Vein endothelial cell (primary cell): ENCODE results near the gene ZNF668. TPM values are rescaled to one million over a fixed set of nuclear protein-coding genes. Genes with fewer than 3 reads are reported as not detected.

Source experiments
- total RNA-seq: library from RNA; depleted of rRNA; stranded (reverse); fragments of >200 nt; gene quantifications from 2 replicates; pipeline ENCODE4 v1.2.3, GENCODE V29; 2012

The ZNF668 gene
- total RNA-seq, result 12.4 and 16.0 TPM in 2 replicates

GRCh38 chr16:31073970-31074813 is at the start of gene ZNF668, which contains the start of gene ZNF646:
ZNF668 (minus strand) TSS chr16:31074240; CDS start chr16:31064459, 9,781 bp downstream.
ZNF646 (plus strand) TSS chr16:31074422; CDS start chr16:31076325, 1,903 bp downstream.

GRCh38 chr16:31117384-31118222 is 43.6 kb upstream of the ZNF668 start, which contains the start of gene KAT8:
KAT8 (plus strand) TSS chr16:31117664; CDS start chr16:31117682, 18 bp downstream.

DNA sequence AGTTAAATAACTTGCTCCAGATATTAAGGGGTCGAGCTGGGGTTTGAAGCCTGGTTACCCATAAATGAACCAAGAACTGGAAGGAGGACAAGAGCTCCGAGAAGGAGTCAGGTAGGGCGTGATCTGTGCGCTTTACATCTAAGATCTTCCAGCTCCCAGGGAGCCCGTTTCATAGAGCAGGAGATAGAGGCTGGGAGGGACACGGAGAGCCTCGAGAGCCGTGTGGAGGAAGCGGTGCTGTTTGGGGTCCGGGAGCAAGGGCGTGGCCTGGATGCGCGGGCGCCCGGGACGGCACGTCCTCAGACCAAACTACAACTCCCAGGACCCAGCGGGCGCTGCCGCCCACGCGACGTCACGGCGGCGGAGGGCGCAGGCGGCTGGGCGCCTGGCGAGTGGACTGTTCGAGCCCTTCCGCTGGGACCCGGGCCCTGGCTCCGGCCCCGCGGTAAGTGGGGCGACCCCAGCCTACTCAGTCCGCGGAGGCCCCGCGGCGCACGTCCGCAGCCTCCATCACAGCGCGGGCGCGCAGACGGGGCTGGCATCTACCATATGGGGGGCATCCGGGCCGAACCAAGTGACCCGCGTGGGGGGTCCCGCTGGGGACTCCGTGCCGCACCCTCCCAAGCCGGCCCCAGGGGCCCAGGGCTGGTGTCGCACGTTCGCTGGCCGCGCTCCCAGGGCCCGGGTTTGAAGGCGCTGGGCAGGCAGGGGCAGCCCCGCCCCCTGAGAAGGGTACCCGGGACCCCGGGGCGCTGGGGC is 34.2 kb upstream of the ZNF668 start, which contains the start of gene BCKDK:
TSS of gene BCKDK (plus strand) at position 352 of the 759 bp plus-strand sequence. CDS start 838 bp downstream, outside the sequence.

DNA sequence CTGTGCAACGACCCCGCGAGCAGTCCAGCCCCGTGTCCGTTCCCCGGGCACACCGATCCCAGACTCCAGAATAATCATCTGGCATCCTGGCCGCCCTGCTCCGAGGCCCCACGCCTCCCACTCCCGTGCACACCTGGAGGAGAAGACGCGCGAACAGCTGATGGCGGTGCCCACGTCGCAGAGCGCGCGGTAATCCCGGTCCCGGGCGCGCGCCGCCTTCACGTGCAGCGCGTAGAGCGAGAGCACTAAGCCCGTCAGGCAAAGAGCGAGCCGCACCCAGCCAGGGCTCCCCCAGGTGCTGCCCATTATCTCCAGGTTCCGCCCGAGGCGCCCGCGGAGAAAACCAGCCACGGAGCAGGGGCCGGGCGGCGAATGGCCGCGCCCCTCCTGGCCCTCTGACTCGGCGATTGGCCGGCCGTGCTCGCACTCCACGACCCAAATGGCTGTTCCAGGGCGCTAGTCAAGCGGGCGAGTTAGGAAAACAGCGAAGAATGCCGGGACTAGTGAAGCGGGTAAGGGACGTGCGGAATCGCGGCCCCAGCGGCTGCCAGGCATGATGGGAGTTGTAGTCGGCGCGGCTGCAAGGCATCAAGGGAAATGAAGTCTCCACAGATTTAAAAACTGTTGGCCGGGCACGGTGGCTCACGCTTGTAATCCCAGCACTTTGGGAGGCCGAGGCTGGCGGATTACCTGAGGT is 20.5 kb upstream of the ZNF668 start, which contains the start of gene VKORC1:
TSS of gene VKORC1 (minus strand) at position 374 of the 697 bp plus-strand sequence. CDS start at position 306, 68 bp downstream.

DNA sequence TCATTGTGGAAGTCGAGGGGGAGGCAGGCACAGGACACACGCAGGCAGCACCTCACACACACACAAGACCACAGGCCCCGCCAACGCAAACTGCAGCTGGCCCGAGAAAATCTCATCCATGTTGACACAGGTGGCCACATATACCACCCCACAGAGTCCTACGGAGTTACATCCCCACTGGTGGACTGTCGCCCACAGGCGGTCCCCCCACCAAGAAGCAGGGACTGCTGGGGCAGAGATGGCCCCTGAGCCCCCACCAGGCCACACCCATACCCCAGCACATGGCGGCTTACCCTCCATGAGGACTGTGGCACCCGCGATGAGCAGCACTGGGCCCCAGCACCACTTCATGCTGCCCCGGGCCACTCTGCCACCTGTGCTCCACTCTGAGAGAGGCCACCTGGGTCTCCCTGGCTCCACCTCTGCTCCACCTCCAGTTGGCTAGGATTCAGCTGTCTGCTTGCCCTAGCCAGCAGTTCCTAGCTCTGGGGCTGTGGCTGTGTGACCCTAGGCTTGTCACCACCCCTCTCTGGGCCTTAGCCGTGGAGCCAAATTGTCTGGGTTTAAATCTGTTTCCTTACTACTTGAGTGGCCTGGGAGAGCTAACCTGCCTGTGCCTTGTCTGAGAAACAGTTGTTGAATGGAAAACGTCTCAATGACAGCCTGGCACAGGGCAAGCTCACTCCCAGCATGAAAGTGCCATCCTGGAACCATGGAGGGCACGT is 14.6 kb upstream of the ZNF668 start, which contains the start of gene PRSS53:
TSS of gene PRSS53 (minus strand) at position 485 of the 725 bp plus-strand sequence. CDS start at position 351, 134 bp downstream.

GRCh38 chr16:31032736-31033708 is 41.0 kb downstream of the ZNF668 start, which contains the start of gene STX4:
STX4 (plus strand) TSS chr16:31033558; CDS start chr16:31033806, 248 bp downstream.

Other genes with a start within 250 kb of the ZNF668 start
- gene BCL7C, start 180.2 kb downstream of the ZNF668 start, total RNA-seq, result 25.7 and 31.0 TPM in 2 replicates
- 0.19 and 0.65 TPM in 2 replicates for gene CTF1, start 177.6 kb downstream of the ZNF668 start, total RNA-seq
- 33.7 and 42.1 TPM in 2 replicates for gene FBXL19, start 150.7 kb downstream of the ZNF668 start, total RNA-seq
- gene ORAI3, start 125.2 kb downstream of the ZNF668 start, total RNA-seq, result 24.2 and 26.8 TPM in 2 replicates
- gene SETD1A, start 116.5 kb downstream of the ZNF668 start, total RNA-seq, result 5.1 and 16.0 TPM in 2 replicates
- 15.6 and 22.2 TPM in 2 replicates for gene HSD3B7, start 89.0 kb downstream of the ZNF668 start, total RNA-seq
- 0.33 and 0.48 TPM in 2 replicates for gene STX1B, start 63.6 kb downstream of the ZNF668 start, total RNA-seq
- gene STX4, start 40.7 kb downstream of the ZNF668 start, total RNA-seq, result 22.5 and 25.1 TPM in 2 replicates
- gene ZNF646, start 182 bp upstream of the ZNF668 start, total RNA-seq, result 20.8 and 23.5 TPM in 2 replicates
- gene PRSS53, start 14.7 kb upstream of the ZNF668 start, total RNA-seq, result 1.3 and 2.3 TPM in 2 replicates
- 60.6 and 96.4 TPM in 2 replicates for gene VKORC1, start 20.6 kb upstream of the ZNF668 start, total RNA-seq
- 45.9 and 56.5 TPM in 2 replicates for gene BCKDK, start 34.1 kb upstream of the ZNF668 start, total RNA-seq
- gene KAT8, start 43.4 kb upstream of the ZNF668 start, total RNA-seq, result 36.1 and 40.2 TPM in 2 replicates
- gene PRSS8, start 61.5 kb upstream of the ZNF668 start, total RNA-seq, result not detected in 2 replicates
- gene PRSS36, start 75.8 kb upstream of the ZNF668 start, total RNA-seq, result 0.10 and 0.65 TPM in 2 replicates
- gene FUS, start 105.9 kb upstream of the ZNF668 start, total RNA-seq, result 45.4 and 58.8 TPM in 2 replicates
- gene PYCARD, start 128.5 kb upstream of the ZNF668 start, total RNA-seq, result 33.2 and 53.9 TPM in 2 replicates
- gene TRIM72, start 139.9 kb upstream of the ZNF668 start, total RNA-seq, result under 0.01 TPM in 1 of 2 replicates, not detected in the other
- not detected in 2 replicates for gene PYDC1, start 142.9 kb upstream of the ZNF668 start, total RNA-seq
- not detected in 2 replicates for gene ITGAM, start 185.7 kb upstream of the ZNF668 start, total RNA-seq